Fibroblast of lung (primary cell): ENCODE measurements around the gene C3orf38. TPM values are rescaled to one million over a fixed set of nuclear protein-coding genes. Genes with fewer than 3 reads are reported as not detected.

ENCODE experiments used
- DNase-seq, 2 donors: peaks; one replicate each; pipeline versions ENCODE4 v3.0.0 to v3.0.0-alpha.2; 2010; ENCODE audit warnings: low read depth in 2 of 2
- H2AFZ ChIP-seq: 2 replicates; pipeline ENCODE4 v1.5.1; 2012; ENCODE audit warnings: low read length, control low read depth, inconsistent platforms
- H3K27ac ChIP-seq: 2 replicates; pipeline ENCODE4 v1.5.1; 2011; ENCODE audit warnings: low read length, control low read depth; ENCODE audit not compliant: insufficient read depth
- H3K27me3 ChIP-seq: 2 replicates; pipeline ENCODE4 v1.5.1; 2011; ENCODE audit warnings: mild to moderate bottlenecking, low read length; ENCODE audit not compliant: control insufficient read depth, insufficient read depth
- H3K36me3 ChIP-seq: 2 replicates; pipeline ENCODE4 v1.5.1; 2011; ENCODE audit warnings: low read length; ENCODE audit not compliant: control insufficient read depth, insufficient read depth
- H3K4me1 ChIP-seq: 2 replicates; pipeline ENCODE4 v1.5.1; 2011; ENCODE audit warnings: low read length; ENCODE audit not compliant: control insufficient read depth, insufficient read depth; ENCODE audit errors: extremely low read depth
- H3K4me2 ChIP-seq: 2 replicates; pipeline ENCODE4 v1.5.1; 2011; ENCODE audit warnings: low read length, control low read depth; ENCODE audit not compliant: insufficient read depth; ENCODE audit errors: extremely low read depth
- H3K4me3 ChIP-seq, 4 experiments: fragments of 200-600 bp in 1 of 4; sonication (generic) in 1 of 4; replicated peaks in 1 of 4; 2 replicates each; pipeline ENCODE4 v1.5.1; 2011 to 2016; ENCODE audit warnings: low read length in 4 of 4, low read depth in 3 of 4, mild to moderate bottlenecking in 3 of 4, control low read depth in 2 of 4, inconsistent platforms in 1 of 4, mixed read lengths in 1 of 4; ENCODE audit not compliant: insufficient read depth in 1 of 4; ENCODE audit errors: control extremely low read depth in 1 of 4
- H3K79me2 ChIP-seq: 2 replicates; pipeline ENCODE4 v1.5.1; 2012; ENCODE audit warnings: mild to moderate bottlenecking, low read length, inconsistent platforms; ENCODE audit not compliant: control insufficient read depth, insufficient read depth
- H3K9ac ChIP-seq: 2 replicates; pipeline ENCODE4 v1.5.1; 2011; ENCODE audit warnings: mild to moderate bottlenecking, low read length, control low read depth; ENCODE audit not compliant: insufficient read depth
- H3K9me3 ChIP-seq: 2 replicates; pipeline ENCODE4 v1.5.1; 2012; ENCODE audit warnings: low read depth, low read length; ENCODE audit not compliant: control insufficient read depth, insufficient read depth
- H4K20me1 ChIP-seq: 2 replicates; pipeline ENCODE4 v1.5.1; 2011; ENCODE audit warnings: low read length; ENCODE audit not compliant: control insufficient read depth, insufficient read depth; ENCODE audit errors: extremely low read depth
- EZH2 ChIP-seq: IDR thresholded peaks from 2 replicates; pipeline ENCODE4 v1.5.1; 2012; ENCODE audit warnings: low read length, control low read depth, mild to moderate bottlenecking; ENCODE audit errors: missing control alignments
- polyA plus RNA-seq, 2 donors: library from polyadenylated mRNA; depleted of rRNA in 1 of 2; stranded (reverse) in 1 of 2; unstranded in 1 of 2; fragments of >200 nt; gene quantifications; 2 replicates each; pipeline ENCODE4 v1.2.1, GENCODE V29; 2011 to 2012; ENCODE audit warnings: missing spikeins in 1 of 2
- total RNA-seq: library from RNA; depleted of rRNA; stranded (reverse); fragments of >200 nt; gene quantifications from 2 replicates; pipeline ENCODE4 v1.2.1, GENCODE V29; 2014
- TF ChIP-seq, protein P1 (sequence below), 2 donors: IDR thresholded peaks in 1 of 2; conservative IDR thresholded peaks in 1 of 2; 1 replicate in 1 of 2; 2 replicates in 1 of 2; pipeline ENCODE4 v1.5.1; 2011 to 2012; ENCODE audit warnings: low read length in 2 of 2, control low read depth in 1 of 2, inconsistent platforms in 1 of 2, low read depth in 1 of 2, mild to moderate bottlenecking in 1 of 2

Gene C3orf38
- total and polyA plus RNA-seq, 2 donors (not counting 1 experiment from before 2014, with no cell fraction given), result 24.5 to 26.4 TPM

DNA sequence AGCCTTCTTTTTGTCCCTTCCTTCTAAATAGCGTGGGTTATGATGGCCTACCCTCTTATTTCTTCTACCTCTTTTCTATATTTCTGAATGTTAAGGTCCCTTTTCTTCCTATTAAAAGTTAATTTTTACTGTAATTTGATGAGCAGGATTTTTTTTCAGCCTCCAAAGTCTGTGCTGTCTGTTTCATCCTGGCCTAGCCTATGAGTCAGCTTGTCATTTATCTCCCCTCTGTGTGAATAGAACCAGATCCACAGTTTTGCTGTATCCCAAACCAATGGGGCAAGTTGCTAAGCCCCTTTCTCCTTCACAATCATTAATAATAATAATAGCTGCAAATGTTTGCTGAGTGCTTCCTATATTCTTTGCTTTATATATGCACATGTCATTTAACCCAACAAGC lies 18.1 kb upstream of the C3orf38 start:
- Histone ChIP-seq H2AFZ (no peak overlapping the region), H4K20me1 (no peaks in the 10 kb centered on the region), H3K4me2 (no peak overlapping the region), H3K27ac (no peak overlapping the region), H3K36me3 (no peaks in the 10 kb centered on the region), H3K27me3 (no peaks in the 10 kb centered on the region), H3K9me3 (no peaks in the 10 kb centered on the region), H3K79me2 (peaks cover 2% of the 10 kb centered on the region), H3K4me1 (no peaks in the 10 kb centered on the region), H3K4me3 (no peak overlapping the region), H3K9ac (no peak overlapping the region)
- no peak for TF ChIP-seq EZH2
- TF ChIP-seq, protein P1, sequence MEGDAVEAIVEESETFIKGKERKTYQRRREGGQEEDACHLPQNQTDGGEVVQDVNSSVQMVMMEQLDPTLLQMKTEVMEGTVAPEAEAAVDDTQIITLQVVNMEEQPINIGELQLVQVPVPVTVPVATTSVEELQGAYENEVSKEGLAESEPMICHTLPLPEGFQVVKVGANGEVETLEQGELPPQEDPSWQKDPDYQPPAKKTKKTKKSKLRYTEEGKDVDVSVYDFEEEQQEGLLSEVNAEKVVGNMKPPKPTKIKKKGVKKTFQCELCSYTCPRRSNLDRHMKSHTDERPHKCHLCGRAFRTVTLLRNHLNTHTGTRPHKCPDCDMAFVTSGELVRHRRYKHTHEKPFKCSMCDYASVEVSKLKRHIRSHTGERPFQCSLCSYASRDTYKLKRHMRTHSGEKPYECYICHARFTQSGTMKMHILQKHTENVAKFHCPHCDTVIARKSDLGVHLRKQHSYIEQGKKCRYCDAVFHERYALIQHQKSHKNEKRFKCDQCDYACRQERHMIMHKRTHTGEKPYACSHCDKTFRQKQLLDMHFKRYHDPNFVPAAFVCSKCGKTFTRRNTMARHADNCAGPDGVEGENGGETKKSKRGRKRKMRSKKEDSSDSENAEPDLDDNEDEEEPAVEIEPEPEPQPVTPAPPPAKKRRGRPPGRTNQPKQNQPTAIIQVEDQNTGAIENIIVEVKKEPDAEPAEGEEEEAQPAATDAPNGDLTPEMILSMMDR (conservative IDR thresholded peaks at IDR 0.05 in 1 of 2, IDR thresholded peaks at IDR 0.05 in 1 of 2; ENCODE audit: low read depth in 1 of 2, low read length in 2 of 2), result no peak
- DNase-seq, result peak in 1 of 2 donors; percentile 27

DNA sequence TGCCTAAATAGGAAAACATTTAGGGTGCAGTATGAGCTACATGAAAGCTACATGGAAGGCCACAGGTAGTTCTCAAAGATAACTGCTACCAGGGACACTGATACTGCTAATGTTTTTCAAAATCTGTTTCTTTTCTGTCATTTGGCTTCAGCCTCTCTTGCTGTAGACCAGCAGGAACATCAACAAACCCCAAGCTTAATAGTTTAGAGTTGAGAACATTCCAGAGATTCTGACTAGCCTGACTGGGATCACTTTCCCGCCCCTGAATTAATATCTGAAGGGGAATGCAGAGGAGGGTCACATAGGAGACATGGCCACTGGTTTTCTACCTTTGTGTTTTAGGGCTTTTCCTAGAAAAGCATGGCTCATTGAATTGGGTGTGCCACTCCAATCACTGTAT lies 16.9 kb upstream of the C3orf38 start:
- H4K20me1 ChIP-seq, result no peaks in the 10 kb centered on the region
- no peaks in the 10 kb centered on the region for H3K36me3 ChIP-seq
- no peaks in the 10 kb centered on the region for H3K4me1 ChIP-seq
- H3K9me3 ChIP-seq, result no peaks in the 10 kb centered on the region
- H3K4me3 ChIP-seq, result no peak overlapping the region
- no peaks in the 10 kb centered on the region for H3K27me3 ChIP-seq
- no peak overlapping the region for H2AFZ ChIP-seq
- H3K4me2 ChIP-seq, result no peak overlapping the region
- no peak for TF ChIP-seq EZH2
- DNase-seq, result peak in 1 of 2 donors; percentile 26
- H3K79me2 ChIP-seq, result no peaks in the 10 kb centered on the region
- no peak overlapping the region for H3K9ac ChIP-seq
- no peak overlapping the region for H3K27ac ChIP-seq

- H3K4me3 ChIP-seq, result no peak overlapping the region
- no peak overlapping the region for H3K4me2 ChIP-seq
- H3K9ac ChIP-seq, result no peak overlapping the region
- no peak for DNase-seq
- no peaks in the 10 kb centered on the region for H3K4me1 ChIP-seq
- H3K27me3 ChIP-seq, result no peaks in the 10 kb centered on the region
- H4K20me1 ChIP-seq, result no peaks in the 10 kb centered on the region
- H3K36me3 ChIP-seq, result no peaks in the 10 kb centered on the region
- H2AFZ ChIP-seq, result no peak overlapping the region
- no peaks in the 10 kb centered on the region for H3K9me3 ChIP-seq
- TF ChIP-seq, protein P1 (conservative IDR thresholded peaks at IDR 0.05 in 1 of 2, IDR thresholded peaks at IDR 0.05 in 1 of 2; ENCODE audit: low read depth in 1 of 2, low read length in 2 of 2), result no peak
- no peak for TF ChIP-seq EZH2
- no peaks in the 10 kb centered on the region for H3K79me2 ChIP-seq
- H3K27ac ChIP-seq, result no peak overlapping the region
These were observed 16.0 kb upstream of the C3orf38 start for GRCh38 chr3:88133711-88134263.
